ENCODE measurements around the gene NRXN3.

NRXN3 gene

GRCh38 chr14:78823516-78823915 lies 653.3 kb downstream of the NRXN3 start:
- DNase-seq (ENCODE audit: extremely low spot score) = no peak
- ChIA-PET CTCF (interaction anchor here (0.8 to 1.8 kb wide), 2 partner anchors 24 to 87 kb away, joined by 3 to 6 read pairs; no protein-coding TSS in a partner anchor), POLR2A (no interaction called here)
- TF ChIP-seq CTCF (IDR thresholded peaks at IDR 0.05; ENCODE audit: control extremely low read depth, extremely low read depth, low read depth, missing control alignments) = no peak

- ChIA-PET POLR2A (no interaction called here), CTCF (interaction anchor here (1.8 kb wide), 1 partner anchor 10 kb away, joined by 4 read pairs; no protein-coding TSS in a partner anchor)
- no peak for TF ChIP-seq CTCF (IDR thresholded peaks at IDR 0.05; ENCODE audit: control extremely low read depth, extremely low read depth, low read depth, missing control alignments)
- no peak for DNase-seq (ENCODE audit: extremely low spot score)
Observed at GRCh38 chr14:78829274-78829673, 659.1 kb downstream of the NRXN3 start.

GRCh38 chr14:78834766-78835451 lies 664.7 kb downstream of the NRXN3 start:
- POLR2A ChIA-PET = no interaction called here
- CTCF ChIA-PET = interaction anchor here (1.1 to 1.8 kb wide), 4 partner anchors 8 to 24 kb away, joined by 3 to 7 read pairs (median 6); no protein-coding TSS in a partner anchor
- no peak for DNase-seq (ENCODE audit: extremely low spot score)
- TF ChIP-seq CTCF (IDR thresholded peaks at IDR 0.05; ENCODE audit: control extremely low read depth, extremely low read depth, low read depth, missing control alignments) = no peak

GRCh38 chr14:78835909-78836308 lies 665.7 kb downstream of the NRXN3 start:
- CTCF ChIA-PET = interaction anchor here (0.7 to 1.8 kb wide), 4 partner anchors 9 to 24 kb away, joined by 3 to 7 read pairs (median 5); no protein-coding TSS in a partner anchor
- POLR2A ChIA-PET = no interaction called here
- no peak for TF ChIP-seq CTCF (IDR thresholded peaks at IDR 0.05; ENCODE audit: control extremely low read depth, extremely low read depth, low read depth, missing control alignments)
- DNase-seq (ENCODE audit: extremely low spot score) = no peak

GRCh38 chr14:78836777-78837176 lies 666.6 kb downstream of the NRXN3 start:
- peak; percentile 39 for TF ChIP-seq CTCF (IDR thresholded peaks at IDR 0.05; ENCODE audit: control extremely low read depth, extremely low read depth, low read depth, missing control alignments)
- ChIA-PET CTCF (interaction anchor here (1.2 to 1.8 kb wide), 3 partner anchors 10 to 24 kb away, joined by 3 to 7 read pairs (median 7); no protein-coding TSS in a partner anchor), POLR2A (no interaction called here)
- DNase-seq (ENCODE audit: extremely low spot score) = peak; percentile 22

- POLR2A ChIA-PET = interaction anchor here (0.6 kb wide), 1 partner anchor 945 kb away, joined by 7 read pairs; no protein-coding TSS in a partner anchor
Observed at GRCh38 chr14:78838959-78839358, 668.8 kb downstream of the NRXN3 start.

More at GRCh38 chr14:78838959-78839358, 668.8 kb downstream of the NRXN3 start:
- TF ChIP-seq CTCF (IDR thresholded peaks at IDR 0.05; ENCODE audit: control extremely low read depth, extremely low read depth, low read depth, missing control alignments) = no peak
- CTCF ChIA-PET = interaction anchor here (1.3 to 2.7 kb wide), 5 partner anchors 9 to 976 kb away, joined by 3 to 19 read pairs (median 4); no protein-coding TSS in a partner anchor
- DNase-seq (ENCODE audit: extremely low spot score) = no peak
